ENCODE data around the gene FXN.

Gene FXN

DNA sequence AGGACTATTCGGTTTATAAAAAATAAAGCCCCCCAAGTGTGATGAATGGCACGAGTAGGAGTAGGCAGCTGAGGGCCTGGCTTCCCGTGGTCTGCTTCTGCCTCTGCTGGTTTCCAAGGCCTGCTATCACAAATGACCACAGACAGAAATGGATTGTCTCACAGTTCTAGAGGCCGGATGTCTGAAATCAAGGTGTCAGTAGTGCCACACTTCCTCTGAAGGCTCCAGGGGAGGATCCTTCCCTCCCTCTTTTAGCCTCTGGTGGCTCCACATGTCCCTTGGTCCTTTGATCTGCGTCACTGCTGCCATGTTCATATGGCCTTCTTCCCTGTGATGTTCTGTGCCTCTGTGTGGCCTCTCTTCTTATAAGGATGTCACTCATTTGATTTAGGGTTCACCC lies 36.7 kb upstream of the FXN start:
- H3F3A ChIP-seq (ENCODE audit: low read depth), result no peaks in the 10 kb centered on the region
- no peaks in the 10 kb centered on the region for H3K27me3 ChIP-seq (ENCODE audit: insufficient read depth, low read length, poor library complexity, severe bottlenecking)
- H3K9me2 ChIP-seq (replicated peaks; ENCODE audit: low read depth, low read length), result no peaks in the 10 kb centered on the region
- no peaks in the 10 kb centered on the region for H4K20me1 ChIP-seq (ENCODE audit: insufficient read depth, low read length, poor library complexity, severe bottlenecking)
- H3K4me3 ChIP-seq (ENCODE audit: low read length, poor library complexity, severe bottlenecking), result no peak overlapping the region
- no peaks in the 10 kb centered on the region for H3K9me3 ChIP-seq (ENCODE audit: insufficient read depth, low read depth, low read length)
- no peak overlapping the region for H2AFZ ChIP-seq (ENCODE audit: low read length)
- H3K4me2 ChIP-seq (ENCODE audit: low read depth, low read length, poor library complexity, severe bottlenecking), result peak overlapping the region; percentile 9
- H3K36me3 ChIP-seq (ENCODE audit: insufficient read depth, low read length), result no peaks in the 10 kb centered on the region
- H3K79me2 ChIP-seq (ENCODE audit: insufficient read depth, low read length), result no peaks in the 10 kb centered on the region
- peaks cover 28% of the 10 kb centered on the region for H3K4me1 ChIP-seq (ENCODE audit: insufficient read depth, low read length, poor library complexity, severe bottlenecking)
- no peak overlapping the region for H3K9ac ChIP-seq (ENCODE audit: low read depth, low read length, poor library complexity, severe bottlenecking)
- no peak for TF ChIP-seq EZH2phosphoT487 (IDR thresholded peaks at IDR 0.05; ENCODE audit: borderline replicate concordance)
- TF ChIP-seq, protein P1, sequence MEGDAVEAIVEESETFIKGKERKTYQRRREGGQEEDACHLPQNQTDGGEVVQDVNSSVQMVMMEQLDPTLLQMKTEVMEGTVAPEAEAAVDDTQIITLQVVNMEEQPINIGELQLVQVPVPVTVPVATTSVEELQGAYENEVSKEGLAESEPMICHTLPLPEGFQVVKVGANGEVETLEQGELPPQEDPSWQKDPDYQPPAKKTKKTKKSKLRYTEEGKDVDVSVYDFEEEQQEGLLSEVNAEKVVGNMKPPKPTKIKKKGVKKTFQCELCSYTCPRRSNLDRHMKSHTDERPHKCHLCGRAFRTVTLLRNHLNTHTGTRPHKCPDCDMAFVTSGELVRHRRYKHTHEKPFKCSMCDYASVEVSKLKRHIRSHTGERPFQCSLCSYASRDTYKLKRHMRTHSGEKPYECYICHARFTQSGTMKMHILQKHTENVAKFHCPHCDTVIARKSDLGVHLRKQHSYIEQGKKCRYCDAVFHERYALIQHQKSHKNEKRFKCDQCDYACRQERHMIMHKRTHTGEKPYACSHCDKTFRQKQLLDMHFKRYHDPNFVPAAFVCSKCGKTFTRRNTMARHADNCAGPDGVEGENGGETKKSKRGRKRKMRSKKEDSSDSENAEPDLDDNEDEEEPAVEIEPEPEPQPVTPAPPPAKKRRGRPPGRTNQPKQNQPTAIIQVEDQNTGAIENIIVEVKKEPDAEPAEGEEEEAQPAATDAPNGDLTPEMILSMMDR (conservative IDR thresholded peaks at IDR 0.05; ENCODE audit: low read length), result 0 out of 2 replicates have a peak, but pooled peaks have one; percentile 11

DNA sequence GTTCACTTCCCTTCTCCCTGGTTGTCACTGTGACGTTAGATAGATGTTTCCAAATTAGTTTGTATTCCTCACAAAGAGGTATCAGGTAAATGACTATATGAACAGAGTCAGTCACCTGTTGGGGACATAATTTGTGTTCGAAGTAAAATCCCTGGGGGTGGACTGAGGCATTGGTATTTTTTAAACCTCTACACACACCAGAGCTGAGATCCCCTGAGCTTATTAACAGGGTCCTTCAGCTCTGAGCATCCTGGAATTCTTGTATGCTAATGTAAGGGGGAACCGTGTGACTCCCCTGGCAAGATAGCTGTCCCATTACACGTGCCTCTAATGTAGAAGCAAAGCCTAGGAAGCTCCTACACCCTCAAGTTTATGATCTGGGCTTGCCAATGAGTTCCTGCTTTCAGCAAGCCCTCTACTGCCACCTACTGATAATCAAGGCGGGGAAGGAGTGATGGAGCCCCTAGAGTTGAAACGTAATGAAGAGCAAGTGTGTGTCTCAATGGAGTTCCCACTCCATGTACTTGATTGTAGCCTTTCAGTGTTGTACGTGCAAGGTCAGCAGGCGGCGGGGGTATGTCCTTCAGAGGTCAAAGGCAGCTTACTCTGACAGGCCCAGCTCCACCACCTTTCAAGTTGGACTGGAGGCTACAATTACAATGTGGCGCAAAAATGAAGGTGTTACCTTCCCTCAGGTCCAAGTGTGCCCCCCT lies 36.0 kb upstream of the FXN start:
- peaks cover 33% of the 10 kb centered on the region for H3K4me1 ChIP-seq (ENCODE audit: insufficient read depth, low read length, poor library complexity, severe bottlenecking)
- no peak for TF ChIP-seq EZH2phosphoT487 (IDR thresholded peaks at IDR 0.05; ENCODE audit: borderline replicate concordance)
- TF ChIP-seq, protein P1 (conservative IDR thresholded peaks at IDR 0.05; ENCODE audit: low read length), result peak; percentile 95
- no peak overlapping the region for H2AFZ ChIP-seq (ENCODE audit: low read length)
- no peaks in the 10 kb centered on the region for H3K9me2 ChIP-seq (replicated peaks; ENCODE audit: low read depth, low read length)
- no peaks in the 10 kb centered on the region for H3K36me3 ChIP-seq (ENCODE audit: insufficient read depth, low read length)
- no peak overlapping the region for H3K9ac ChIP-seq (ENCODE audit: low read depth, low read length, poor library complexity, severe bottlenecking)
- no peak overlapping the region for H3K4me3 ChIP-seq (ENCODE audit: low read length, poor library complexity, severe bottlenecking)
- no peaks in the 10 kb centered on the region for H3K79me2 ChIP-seq (ENCODE audit: insufficient read depth, low read length)
- no peaks in the 10 kb centered on the region for H3K27me3 ChIP-seq (ENCODE audit: insufficient read depth, low read length, poor library complexity, severe bottlenecking)
- no peaks in the 10 kb centered on the region for H4K20me1 ChIP-seq (ENCODE audit: insufficient read depth, low read length, poor library complexity, severe bottlenecking)
- no peaks in the 10 kb centered on the region for H3K9me3 ChIP-seq (ENCODE audit: insufficient read depth, low read depth, low read length)
- no peak overlapping the region for H3K4me2 ChIP-seq (ENCODE audit: low read depth, low read length, poor library complexity, severe bottlenecking)
- no peaks in the 10 kb centered on the region for H3F3A ChIP-seq (ENCODE audit: low read depth)

DNA sequence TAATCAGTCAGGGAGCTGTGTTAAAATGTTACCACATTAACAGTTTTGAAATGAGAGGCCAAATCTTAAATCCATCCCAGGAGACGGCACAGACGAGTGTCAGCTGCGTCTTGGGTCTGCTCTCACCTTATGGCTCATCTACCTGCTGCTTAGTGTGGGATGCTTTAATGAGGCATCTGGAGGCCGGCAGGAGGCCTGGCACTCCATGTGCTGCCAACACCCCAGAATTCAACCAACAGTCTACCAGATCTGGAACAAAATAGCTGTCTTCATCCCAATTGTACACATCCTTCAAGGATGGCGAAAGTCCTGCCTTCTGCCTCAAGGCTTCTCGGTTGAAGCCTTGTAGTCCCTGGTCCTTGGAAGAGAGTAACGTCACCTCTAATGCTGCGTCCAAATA lies 33.6 kb upstream of the FXN start:
- Histone ChIP-seq H3K4me1 (ENCODE audit: insufficient read depth, low read length, poor library complexity, severe bottlenecking) (peaks cover 28% of the 10 kb centered on the region), H3F3A (ENCODE audit: low read depth) (no peaks in the 10 kb centered on the region), H3K4me2 (ENCODE audit: low read depth, low read length, poor library complexity, severe bottlenecking) (no peak overlapping the region), H3K27me3 (ENCODE audit: insufficient read depth, low read length, poor library complexity, severe bottlenecking) (no peaks in the 10 kb centered on the region), H3K9me2 (replicated peaks; ENCODE audit: low read depth, low read length) (no peaks in the 10 kb centered on the region), H2AFZ (ENCODE audit: low read length) (no peak overlapping the region), H3K9me3 (ENCODE audit: insufficient read depth, low read depth, low read length) (no peaks in the 10 kb centered on the region), H3K9ac (ENCODE audit: low read depth, low read length, poor library complexity, severe bottlenecking) (no peak overlapping the region), H3K79me2 (ENCODE audit: insufficient read depth, low read length) (no peaks in the 10 kb centered on the region), H3K4me3 (ENCODE audit: low read length, poor library complexity, severe bottlenecking) (no peak overlapping the region), H4K20me1 (ENCODE audit: insufficient read depth, low read length, poor library complexity, severe bottlenecking) (no peaks in the 10 kb centered on the region), H3K36me3 (ENCODE audit: insufficient read depth, low read length) (no peaks in the 10 kb centered on the region)
- TF ChIP-seq, protein P1 (conservative IDR thresholded peaks at IDR 0.05; ENCODE audit: low read length), result no peak
- no peak for TF ChIP-seq EZH2phosphoT487 (IDR thresholded peaks at IDR 0.05; ENCODE audit: borderline replicate concordance)

Measured in Loucy (cell line).